A673 (cell line): ENCODE measurements around the gene EPB41L5.

Experiments used
- EZH2 ChIP-seq: fragments of 200-600 bp; sonication (generic); IDR thresholded peaks from 2 replicates; pipeline ENCODE4 v1.6.1; 2017; ENCODE audit warnings: borderline replicate concordance, low read depth, mild to moderate bottlenecking, mixed read lengths, antibody characterized with exemption, low read length; ENCODE audit not compliant: poor library complexity, severe bottlenecking
- TF ChIP-seq, protein P1 (sequence below): fragments of 300-800, 200-600 bp; sonication (generic); conservative IDR thresholded peaks from 2 replicates; pipeline ENCODE4 v1.5.1; 2017; ENCODE audit warnings: low read depth, mild to moderate bottlenecking, antibody characterized with exemption, low read length, moderate library complexity, mixed read lengths

DNA sequence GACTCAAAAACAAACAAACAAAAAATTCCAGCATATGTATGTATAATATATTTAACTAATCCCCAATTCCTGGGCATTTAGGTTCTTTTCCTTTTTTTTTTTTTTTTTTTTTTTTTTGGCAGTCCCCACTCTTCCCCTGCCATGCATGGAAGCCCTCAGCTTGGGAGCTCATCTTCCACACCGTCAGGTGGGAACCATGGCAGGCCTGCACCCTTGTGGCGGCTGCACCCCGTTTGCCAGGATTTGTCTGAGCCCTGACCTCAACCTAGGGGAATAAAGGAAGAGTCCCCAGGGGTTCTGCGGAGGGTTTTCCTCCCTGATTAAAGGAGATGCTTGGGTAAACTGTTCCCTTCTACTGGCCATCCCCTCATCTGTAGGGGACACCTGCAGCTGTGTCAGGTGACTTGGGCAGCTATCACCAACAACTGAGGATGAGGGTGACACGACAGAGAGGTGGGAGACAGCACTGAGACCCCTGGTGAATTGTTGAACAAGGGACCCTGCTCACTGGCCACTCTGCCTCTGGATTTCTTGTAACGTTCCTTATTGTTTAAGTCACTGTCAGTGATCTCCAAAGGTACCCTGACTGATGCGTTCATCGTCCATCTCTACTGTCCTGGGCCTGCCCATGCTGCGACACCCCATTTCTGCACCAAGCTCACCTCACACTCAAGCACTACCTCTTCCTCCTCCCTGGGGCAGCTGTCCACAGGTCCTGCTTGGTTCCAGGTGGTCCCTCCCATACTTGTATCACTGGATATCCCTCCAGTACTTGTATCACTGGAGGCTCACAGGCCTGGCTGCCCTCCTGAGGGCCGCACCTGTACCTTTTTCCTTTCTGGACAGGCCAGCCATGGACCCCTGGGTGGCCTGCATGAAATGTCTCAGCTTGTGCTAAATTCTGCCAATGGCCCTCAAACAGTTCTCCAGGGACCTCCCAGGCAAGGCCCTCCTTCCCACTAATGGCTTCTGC is 195.8 kb downstream of the EPB41L5 start:
- TF ChIP-seq, protein P1, sequence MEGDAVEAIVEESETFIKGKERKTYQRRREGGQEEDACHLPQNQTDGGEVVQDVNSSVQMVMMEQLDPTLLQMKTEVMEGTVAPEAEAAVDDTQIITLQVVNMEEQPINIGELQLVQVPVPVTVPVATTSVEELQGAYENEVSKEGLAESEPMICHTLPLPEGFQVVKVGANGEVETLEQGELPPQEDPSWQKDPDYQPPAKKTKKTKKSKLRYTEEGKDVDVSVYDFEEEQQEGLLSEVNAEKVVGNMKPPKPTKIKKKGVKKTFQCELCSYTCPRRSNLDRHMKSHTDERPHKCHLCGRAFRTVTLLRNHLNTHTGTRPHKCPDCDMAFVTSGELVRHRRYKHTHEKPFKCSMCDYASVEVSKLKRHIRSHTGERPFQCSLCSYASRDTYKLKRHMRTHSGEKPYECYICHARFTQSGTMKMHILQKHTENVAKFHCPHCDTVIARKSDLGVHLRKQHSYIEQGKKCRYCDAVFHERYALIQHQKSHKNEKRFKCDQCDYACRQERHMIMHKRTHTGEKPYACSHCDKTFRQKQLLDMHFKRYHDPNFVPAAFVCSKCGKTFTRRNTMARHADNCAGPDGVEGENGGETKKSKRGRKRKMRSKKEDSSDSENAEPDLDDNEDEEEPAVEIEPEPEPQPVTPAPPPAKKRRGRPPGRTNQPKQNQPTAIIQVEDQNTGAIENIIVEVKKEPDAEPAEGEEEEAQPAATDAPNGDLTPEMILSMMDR: no peak
- no peak for TF ChIP-seq EZH2
